Common myeloid progenitor, CD34-positive (primary cell): ENCODE measurements around the gene SMC6.

Experiments used
- CTCF ChIA-PET: fragments of 350-600 bp; sonication (Branson Sonifier 250); formaldehyde crosslinking; loops from one replicate; lab custom pipeline; 2021; ENCODE audit warnings: antibody characterized with exemption; lab: Charles Lee
- POLR2A ChIA-PET: fragments of 350-600 bp; sonication (Branson Sonifier 250); formaldehyde crosslinking; loops from one replicate; lab custom pipeline; 2021; ENCODE audit warnings: antibody characterized with exemption; lab: Charles Lee
- DNase-seq, 3 donors: peaks; one replicate each; pipeline versions ENCODE4 v3.0.0 to v3.0.0-alpha.2; 2013
- H3K27ac ChIP-seq, 2 experiments: 1 replicate in 1 of 2; 2 replicates in 1 of 2; pipeline ENCODE4 v1.7.0; 2013; ENCODE audit warnings: inconsistent platforms in 2 of 2, low read length in 2 of 2, mild to moderate bottlenecking in 2 of 2, low read depth in 1 of 2, moderate library complexity in 1 of 2; ENCODE audit not compliant: severe bottlenecking in 2 of 2, insufficient read depth in 1 of 2, poor library complexity in 1 of 2
- H3K27me3 ChIP-seq, 5 experiments: replicated peaks in 2 of 5; 1 replicate in 3 of 5; 2 replicates in 2 of 5; pipeline versions ENCODE4 v1.6.1 to v1.7.0; 2013; ENCODE audit warnings: low read length in 4 of 5, mild to moderate bottlenecking in 2 of 5, moderate library complexity in 2 of 5, inconsistent platforms in 1 of 5; ENCODE audit not compliant: insufficient read depth in 5 of 5, control insufficient read depth in 4 of 5
- H3K36me3 ChIP-seq, 4 experiments: 1 replicate in 2 of 4; 2 replicates in 2 of 4; pipeline versions ENCODE4 v1.6.1 to v1.7.0; 2013; ENCODE audit warnings: low read length in 3 of 4, control low read depth in 1 of 4, mild to moderate bottlenecking in 1 of 4; ENCODE audit not compliant: control insufficient read depth in 4 of 4, insufficient read depth in 4 of 4
- H3K4me1 ChIP-seq, 4 experiments: 1 replicate in 3 of 4; 2 replicates in 1 of 4; pipeline versions ENCODE4 v1.6.1 to v1.7.1; 2013; ENCODE audit warnings: low read length in 3 of 4, mild to moderate bottlenecking in 3 of 4, control low read depth in 1 of 4, inconsistent platforms in 1 of 4, moderate library complexity in 1 of 4; ENCODE audit not compliant: control insufficient read depth in 4 of 4, insufficient read depth in 4 of 4; ENCODE audit errors: control extremely low read depth in 1 of 4
- H3K4me3 ChIP-seq, 7 experiments: 1 replicate in 4 of 7; 2 replicates in 3 of 7; pipeline versions ENCODE4 v1.5.1 to v1.7.0; 2013; ENCODE audit warnings: mild to moderate bottlenecking in 7 of 7, low read length in 6 of 7, moderate library complexity in 6 of 7, inconsistent platforms in 2 of 7, low read depth in 2 of 7, control low read depth in 1 of 7; ENCODE audit not compliant: insufficient read depth in 4 of 7, control insufficient read depth in 1 of 7; ENCODE audit errors: extremely low read depth in 1 of 7
- H3K9me3 ChIP-seq, 5 experiments: 1 replicate in 4 of 5; 2 replicates in 1 of 5; pipeline versions ENCODE4 v1.6.1 to v1.7.1; 2013; ENCODE audit warnings: low read length in 4 of 5, mild to moderate bottlenecking in 2 of 5, inconsistent platforms in 1 of 5, low read depth in 1 of 5, moderate library complexity in 1 of 5; ENCODE audit not compliant: control insufficient read depth in 4 of 5, insufficient read depth in 2 of 5; ENCODE audit errors: control extremely low read depth in 1 of 5
- WGBS: methylation state at CpG from one replicate; pipeline ENCODE4 v1.1.5; 2013; ENCODE audit not compliant: insufficient coverage; 5-methylcytosine and 5-hydroxymethylcytosine counted together

The SMC6 gene

GRCh38 chr2:17614174-17614930 lies 139.3 kb downstream of the SMC6 start:
- CTCF ChIA-PET = interaction anchor here (0.9 kb wide), 1 partner anchor 10 kb away, joined by 4 read pairs; no protein-coding TSS in a partner anchor
- no peak for DNase-seq
- 91% methylated on average over 4 of the region's 4 CpGs for WGBS

More at GRCh38 chr2:17614174-17614930, 139.3 kb downstream of the SMC6 start:
- H3K4me1 ChIP-seq = no peaks in the 10 kb centered on the region
- H3K36me3 ChIP-seq = no peaks in the 10 kb centered on the region
- no peak overlapping the region for H3K4me3 ChIP-seq
- H3K27ac ChIP-seq = no peak overlapping the region
- POLR2A ChIA-PET = no interaction called here
- H3K9me3 ChIP-seq = no peaks in the 10 kb centered on the region
- peaks cover 0 to 4% (median 0%) of the 10 kb centered on the region in 5 experiments for H3K27me3 ChIP-seq
